Testis (tissue), 3 donors: ENCODE results near the gene RPTOR. TPM values are rescaled to one million over a fixed set of nuclear protein-coding genes. Genes with fewer than 3 reads are reported as not detected.

Experiments
- DNase-seq: peaks from one replicate; pipeline ENCODE4 v3.0.0-alpha.2; 2019
- H3K27ac ChIP-seq, 2 donors: fragments of 200-600 bp; sonication (generic); one replicate each; pipeline ENCODE4 v1.5.1; 2019
- H3K27me3 ChIP-seq: fragments of 200-600 bp; sonication (generic); one replicate; pipeline ENCODE4 v1.5.1; 2019
- H3K36me3 ChIP-seq: fragments of 200-600 bp; sonication (generic); one replicate; pipeline ENCODE4 v1.5.1; 2017; ENCODE audit warnings: low read depth; ENCODE audit errors: missing control alignments
- H3K4me1 ChIP-seq: fragments of 200-600 bp; sonication (generic); one replicate; pipeline ENCODE4 v1.5.1; 2019
- H3K4me3 ChIP-seq, 2 donors: fragments of 200-600 bp; sonication (generic); one replicate each; pipeline ENCODE4 v1.5.1; 2017 to 2019
- H3K9me3 ChIP-seq: fragments of 200-600 bp; sonication (generic); one replicate; pipeline ENCODE4 v1.5.1; 2017
- CTCF ChIP-seq, 3 experiments: fragments of 450-650 bp in 2 of 3; fragments of 200-600 bp in 1 of 3; sonication (generic) in 1 of 3; IDR thresholded peaks; one replicate each; pipeline ENCODE4 v1.5.1; 2016 to 2019; ENCODE audit warnings: antibody characterized with exemption in 3 of 3, mild to moderate bottlenecking in 2 of 3, moderate library complexity in 1 of 3
- POLR2A ChIP-seq: fragments of 450-650 bp; IDR thresholded peaks from one replicate; pipeline ENCODE4 v1.6.1; 2017; ENCODE audit warnings: antibody characterized with exemption, mild to moderate bottlenecking, moderate library complexity
- WGBS, 2 donors: methylation state at CpG; one replicate each; pipeline ENCODE4 v1.1.5; 2018; 5-methylcytosine and 5-hydroxymethylcytosine counted together
- intact Hi-C: fragments of 100-400 bp; cut with DNase I; formaldehyde crosslinking; loops from one replicate; pipeline ENCODE4 v1.15.1; 2023; ENCODE audit warnings: low total_unique reads
- polyA plus RNA-seq: library from polyadenylated mRNA; stranded (reverse); fragments of 350-450 nt; fragmentation: Illumina TruSeq; extraction: RNeasy Lipid Tissue Mini Kit (QIAGEN cat#74804); gene quantifications from one replicate; pipeline ENCODE4 v1.2.3, GENCODE V29; 2014; ENCODE audit warnings: low read depth, low replicate concordance; ENCODE audit not compliant: insufficient read depth
- total RNA-seq, 2 donors: library from RNA; depleted of rRNA; stranded (reverse); fragments of >200 nt; gene quantifications; one replicate each; pipeline ENCODE4 v1.2.3, GENCODE V29; 2016

The RPTOR gene
- total and polyA plus RNA-seq, 3 donors from 2014 or later: 21.8 to 68.3 (median 56.6) TPM

GRCh38 chr17:80726558-80727408 is 182.1 kb downstream of the RPTOR start:
- DNase-seq: no peak
- WGBS, 2 donors: 77 to 82% methylated on average over 35 to 42 of the region's 42 CpGs
- H3K36me3 ChIP-seq: no peaks in the 10 kb centered on the region
- TF ChIP-seq CTCF (IDR thresholded peaks at IDR 0.05) (no peak), POLR2A (no peak)
- intact Hi-C loops: no loop called here
- H3K4me3 ChIP-seq: no peak overlapping the region
- no peak overlapping the region for H3K27ac ChIP-seq
- H3K4me1 ChIP-seq: no peaks in the 10 kb centered on the region
- no peaks in the 10 kb centered on the region for H3K9me3 ChIP-seq
- no peaks in the 10 kb centered on the region for H3K27me3 ChIP-seq

- no peaks in the 10 kb centered on the region for H3K9me3 ChIP-seq
- DNase-seq: no peak
- intact Hi-C loops: no loop called here
- H3K27me3 ChIP-seq: no peaks in the 10 kb centered on the region
- TF ChIP-seq POLR2A (no peak), CTCF (IDR thresholded peaks at IDR 0.05) (no peak)
- no peak overlapping the region for H3K27ac ChIP-seq
- whole genome bisulfite sequencing, 2 donors: 82 to 87% methylated on average over 13 of the region's 13 CpGs
- no peaks in the 10 kb centered on the region for H3K4me1 ChIP-seq
- no peaks in the 10 kb centered on the region for H3K36me3 ChIP-seq
- H3K4me3 ChIP-seq: no peak overlapping the region
Measured at GRCh38 chr17:80727409-80727755, 182.7 kb downstream of the RPTOR start.

- no peaks in the 10 kb centered on the region for H3K4me1 ChIP-seq
- WGBS, 2 donors: 68 to 73% methylated on average over 7 of the region's 7 CpGs
- TF ChIP-seq POLR2A (no peak), CTCF (IDR thresholded peaks at IDR 0.05) (no peak)
- DNase-seq: no peak
- no peaks in the 10 kb centered on the region for H3K27me3 ChIP-seq
- intact Hi-C loops: no loop called here
- H3K9me3 ChIP-seq: no peaks in the 10 kb centered on the region
- no peak overlapping the region for H3K27ac ChIP-seq
- H3K4me3 ChIP-seq: no peak overlapping the region
- no peaks in the 10 kb centered on the region for H3K36me3 ChIP-seq
Measured at GRCh38 chr17:80729016-80729415, 184.4 kb downstream of the RPTOR start.

- Histone ChIP-seq H3K27me3 (no peaks in the 10 kb centered on the region), H3K36me3 (no peaks in the 10 kb centered on the region), H3K9me3 (no peaks in the 10 kb centered on the region), H3K4me1 (no peaks in the 10 kb centered on the region), H3K27ac (no peak overlapping the region), H3K4me3 (no peak overlapping the region)
- no peak for DNase-seq
- TF ChIP-seq CTCF (IDR thresholded peaks at IDR 0.05): no peak
- no peak for TF ChIP-seq POLR2A
- intact Hi-C loops: no loop called here
- WGBS, 2 donors: 86 to 91% methylated on average over 10 of the region's 10 CpGs
Measured at GRCh38 chr17:80729761-80730160, 185.1 kb downstream of the RPTOR start.

GRCh38 chr17:80730739-80731138 is 186.1 kb downstream of the RPTOR start:
- H3K4me1 ChIP-seq: no peaks in the 10 kb centered on the region
- H3K36me3 ChIP-seq: no peaks in the 10 kb centered on the region
- DNase-seq: no peak
- 88 to 93% methylated on average over 6 of the region's 6 CpGs for WGBS, 2 donors
- intact Hi-C loops: no loop called here
- no peaks in the 10 kb centered on the region for H3K27me3 ChIP-seq
- no peak for TF ChIP-seq CTCF (IDR thresholded peaks at IDR 0.05)
- TF ChIP-seq POLR2A: no peak
- H3K27ac ChIP-seq: no peak overlapping the region
- H3K9me3 ChIP-seq: no peaks in the 10 kb centered on the region
- H3K4me3 ChIP-seq: no peak overlapping the region
